ENCODE measurements around the gene PCDHGA2.
"Not testable (repeated sequence)": the region's sequence is repeated elsewhere in the genome, so short reads cannot be mapped to it uniquely, and the experiment has no call there.

PCDHGA2 gene

GRCh38 chr5:141383345-141383744 is 44.8 kb downstream of the PCDHGA2 start:
- no peak for DNase-seq

- DNase-seq: no peak
Observed at GRCh38 chr5:141384471-141385267, 46.1 kb downstream of the PCDHGA2 start.

GRCh38 chr5:141387557-141388311 is 49.2 kb downstream of the PCDHGA2 start, which contains the start of gene PCDHGB4:
PCDHGB4 (plus strand) TSS chr5:141387698; CDS start chr5:141387885, 187 bp downstream.
- not testable (repeated sequence) for DNase-seq

- no peak for DNase-seq
Observed at GRCh38 chr5:141388661-141389060, 50.1 kb downstream of the PCDHGA2 start.

- no peak for DNase-seq
Observed at GRCh38 chr5:141389153-141390042, 50.8 kb downstream of the PCDHGA2 start.

- DNase-seq: no peak
Observed at GRCh38 chr5:141392429-141393198, 54.1 kb downstream of the PCDHGA2 start, which contains the start of gene PCDHGA8. PCDHGA8 (plus strand) TSS chr5:141392633; CDS start chr5:141392814, 181 bp downstream.
